ENCODE results near the gene OTUD3.

DNA sequence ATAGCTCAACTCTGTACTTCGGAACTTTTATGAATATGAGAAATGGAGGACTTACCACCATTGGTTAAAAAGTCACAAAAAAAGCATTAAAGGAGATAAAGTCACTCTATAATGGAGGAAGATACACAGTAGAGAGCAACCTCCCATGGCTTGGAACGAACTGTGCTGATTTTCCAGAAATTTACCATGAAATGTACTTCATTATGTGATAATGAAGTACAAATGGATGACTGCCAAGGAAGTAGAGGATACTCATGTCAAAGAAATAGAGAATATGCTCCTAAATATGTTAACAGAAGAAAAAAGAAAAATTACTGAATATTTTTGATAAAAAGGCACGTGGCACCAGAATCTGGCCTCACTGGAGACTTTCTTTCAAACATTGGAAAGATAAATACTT, 64.8 kb downstream of the OTUD3 start:
- TF ChIP-seq EZH2 (IDR thresholded peaks at IDR 0.05; ENCODE audit: insufficient read depth, poor library complexity, severe bottlenecking) (no peak), EZH2phosphoT487 (IDR thresholded peaks at IDR 0.05; ENCODE audit: insufficient read depth, low read depth) (no peak)

Measured in GM23248 (cell line).